Tibial nerve (tissue), 4 donors: ENCODE data around the gene CHAMP1.

ENCODE experiments used
- EP300 ChIP-seq, 2 donors: sonication (generic); formaldehyde crosslinking; IDR thresholded peaks; one replicate each; pipeline ENCODE4 v1.6.1; 2017; ENCODE audit warnings: antibody characterized with exemption in 2 of 2, mild to moderate bottlenecking in 1 of 2
- POLR2A ChIP-seq, 2 donors: fragments of 450-650 bp; IDR thresholded peaks; one replicate each; pipeline ENCODE4 v1.6.1; 2017; ENCODE audit warnings: antibody characterized with exemption in 2 of 2, mild to moderate bottlenecking in 2 of 2, moderate library complexity in 2 of 2
- TF ChIP-seq, protein P1 (sequence below), 5 experiments: fragments of 200-600 bp in 3 of 5; fragments of 450-650 bp in 2 of 5; sonication (generic) in 3 of 5; IDR thresholded peaks; one replicate each; pipeline ENCODE4 v1.5.1; 2016 to 2019; ENCODE audit warnings: antibody characterized with exemption in 5 of 5, mild to moderate bottlenecking in 3 of 5, moderate library complexity in 2 of 5

DNA sequence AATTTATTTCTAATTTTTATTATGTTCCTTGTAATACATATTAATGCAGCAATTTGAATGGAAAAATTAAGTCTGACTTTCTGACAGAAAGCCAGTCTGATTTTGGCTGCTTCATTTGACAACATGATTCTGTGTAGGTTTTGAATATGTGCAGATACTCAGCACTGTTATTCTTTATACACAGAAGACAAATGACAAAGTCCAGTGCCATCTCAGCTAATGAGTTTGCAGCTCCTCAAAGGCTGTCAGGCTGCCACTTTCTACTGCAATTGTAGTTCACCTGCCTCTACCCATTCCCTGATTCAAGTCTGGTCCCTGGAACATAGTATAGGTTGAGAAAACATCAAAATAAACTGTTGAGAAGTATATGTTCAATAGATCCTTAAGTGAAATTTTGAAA lies 2.9 kb upstream of the CHAMP1 start:
- no peak for TF ChIP-seq POLR2A (IDR thresholded peaks at IDR 0.05)
- TF ChIP-seq, protein P1, sequence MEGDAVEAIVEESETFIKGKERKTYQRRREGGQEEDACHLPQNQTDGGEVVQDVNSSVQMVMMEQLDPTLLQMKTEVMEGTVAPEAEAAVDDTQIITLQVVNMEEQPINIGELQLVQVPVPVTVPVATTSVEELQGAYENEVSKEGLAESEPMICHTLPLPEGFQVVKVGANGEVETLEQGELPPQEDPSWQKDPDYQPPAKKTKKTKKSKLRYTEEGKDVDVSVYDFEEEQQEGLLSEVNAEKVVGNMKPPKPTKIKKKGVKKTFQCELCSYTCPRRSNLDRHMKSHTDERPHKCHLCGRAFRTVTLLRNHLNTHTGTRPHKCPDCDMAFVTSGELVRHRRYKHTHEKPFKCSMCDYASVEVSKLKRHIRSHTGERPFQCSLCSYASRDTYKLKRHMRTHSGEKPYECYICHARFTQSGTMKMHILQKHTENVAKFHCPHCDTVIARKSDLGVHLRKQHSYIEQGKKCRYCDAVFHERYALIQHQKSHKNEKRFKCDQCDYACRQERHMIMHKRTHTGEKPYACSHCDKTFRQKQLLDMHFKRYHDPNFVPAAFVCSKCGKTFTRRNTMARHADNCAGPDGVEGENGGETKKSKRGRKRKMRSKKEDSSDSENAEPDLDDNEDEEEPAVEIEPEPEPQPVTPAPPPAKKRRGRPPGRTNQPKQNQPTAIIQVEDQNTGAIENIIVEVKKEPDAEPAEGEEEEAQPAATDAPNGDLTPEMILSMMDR (IDR thresholded peaks at IDR 0.05): no peak
- no peak for TF ChIP-seq EP300 (IDR thresholded peaks at IDR 0.05)
